ENCODE results near the gene ZNF652.

Gene ZNF652

DNA sequence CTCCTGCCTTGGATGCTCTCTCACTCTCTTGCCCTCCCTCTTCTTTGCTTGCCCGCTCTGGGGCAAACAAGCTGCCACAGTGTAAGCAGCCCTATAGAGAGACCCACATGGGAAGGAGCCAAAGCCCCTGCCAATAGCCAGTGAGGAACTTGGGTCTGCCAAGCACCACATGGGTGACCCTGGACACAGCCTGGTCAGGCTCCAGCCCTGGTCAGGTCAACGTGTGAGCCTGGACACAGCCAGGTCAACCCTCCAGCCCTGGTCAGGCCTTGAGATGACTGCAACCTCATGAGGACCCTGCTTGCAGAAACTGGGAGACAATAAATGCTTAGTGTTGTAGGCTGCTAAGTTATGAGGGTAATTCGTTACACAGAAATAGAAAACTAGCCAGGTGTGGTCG lies 117.2 kb downstream of the ZNF652 start:
- no peaks in the 10 kb centered on the region for H3K9me2 ChIP-seq (ENCODE audit: low read depth, low read length)
- no peaks in the 10 kb centered on the region for H3K9me3 ChIP-seq (ENCODE audit: low read length)
- H3K9ac ChIP-seq (ENCODE audit: low read length), result no peak overlapping the region
- no peak overlapping the region for H3K4me3 ChIP-seq (ENCODE audit: low read depth, low read length, poor library complexity, severe bottlenecking)
- H3K27me3 ChIP-seq (ENCODE audit: insufficient read depth, low read length), result no peaks in the 10 kb centered on the region; the same call in 1 of the 2 replicates
- H3K4me1 ChIP-seq (ENCODE audit: insufficient read depth, low read length, severe bottlenecking), result no peaks in the 10 kb centered on the region
- H2AFZ ChIP-seq (ENCODE audit: low read length), result no peak overlapping the region
- no peak overlapping the region for H3K4me2 ChIP-seq (ENCODE audit: low read length)
- no peak for TF ChIP-seq CTCF (IDR thresholded peaks at IDR 0.05; ENCODE audit: low read length)
- no peak for TF ChIP-seq EZH2 (IDR thresholded peaks at IDR 0.05; ENCODE audit: borderline replicate concordance, low read length)
- H3K36me3 ChIP-seq (ENCODE audit: insufficient read depth, low read length), result no peaks in the 10 kb centered on the region
- no peaks in the 10 kb centered on the region for H3K79me2 ChIP-seq (ENCODE audit: insufficient read depth, low read length)
- H4K20me1 ChIP-seq (ENCODE audit: insufficient read depth, low read length), result no peaks in the 10 kb centered on the region
- no peak overlapping the region for H3K27ac ChIP-seq (ENCODE audit: low read depth, low read length, poor library complexity, severe bottlenecking)
- H3F3A ChIP-seq (ENCODE audit: insufficient read depth, low read length), result no peaks in the 10 kb centered on the region

All from OCI-LY1 (cell line).